Activated CD8-positive, alpha-beta memory T cell treated with anti-CD3 and anti-CD28 coated beads, Interleukin-2, amount 50 U/mL, for 1 hour (primary cell): Measurements from ENCODE around the gene NEUROD1.

Experiments used
- DNase-seq: peaks from one replicate; pipeline ENCODE4 v3.0.0-alpha.2; 2020; ENCODE audit errors: extremely low read depth

NEUROD1 gene

GRCh38 chr2:181680937-181681811 lies 857 bp upstream of the NEUROD1 start:
- DNase-seq, result no peak

GRCh38 chr2:181679544-181679979 lies 755 bp downstream of the NEUROD1 start:
- DNase-seq, result no peak

DNA sequence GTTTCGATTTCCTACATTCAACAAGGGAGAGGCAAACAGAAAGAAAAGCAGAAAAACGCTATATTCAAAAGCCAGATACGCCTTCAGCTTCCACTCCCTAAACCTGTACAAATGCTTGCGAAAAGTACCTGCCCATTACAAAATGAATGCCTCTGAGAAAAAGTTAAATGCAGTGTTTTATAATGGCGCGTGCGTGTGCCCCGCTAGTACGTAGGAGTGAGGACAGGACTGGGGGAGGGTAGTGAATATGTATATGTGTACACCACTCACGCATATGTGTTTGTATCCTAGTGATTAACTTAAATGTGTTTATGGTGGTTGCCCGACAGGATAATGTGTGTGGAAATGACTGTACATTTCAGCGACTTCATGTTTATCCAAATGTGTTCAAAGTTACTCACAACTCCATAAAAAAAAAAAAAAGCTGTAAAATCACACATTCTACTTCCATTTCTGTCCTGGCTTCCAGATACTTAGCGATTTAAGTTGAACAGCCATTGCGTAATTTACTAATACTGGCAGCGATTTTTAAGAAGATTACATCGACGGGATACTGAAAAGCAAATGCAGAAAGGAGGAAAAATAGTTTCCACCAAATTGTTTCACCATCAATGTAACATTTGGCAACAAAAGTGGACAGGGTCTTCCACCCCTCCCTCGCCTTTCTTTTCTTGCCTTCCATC lies 1.3 kb downstream of the NEUROD1 start:
- no peak for DNase-seq

GRCh38 chr2:181677912-181678586 lies 2.3 kb downstream of the NEUROD1 start:
- DNase-seq, result peak; percentile 32

GRCh38 chr2:181675254-181675653 lies 5.1 kb downstream of the NEUROD1 start:
- no peak for DNase-seq

GRCh38 chr2:181674461-181674860 lies 5.9 kb downstream of the NEUROD1 start:
- no peak for DNase-seq

DNA sequence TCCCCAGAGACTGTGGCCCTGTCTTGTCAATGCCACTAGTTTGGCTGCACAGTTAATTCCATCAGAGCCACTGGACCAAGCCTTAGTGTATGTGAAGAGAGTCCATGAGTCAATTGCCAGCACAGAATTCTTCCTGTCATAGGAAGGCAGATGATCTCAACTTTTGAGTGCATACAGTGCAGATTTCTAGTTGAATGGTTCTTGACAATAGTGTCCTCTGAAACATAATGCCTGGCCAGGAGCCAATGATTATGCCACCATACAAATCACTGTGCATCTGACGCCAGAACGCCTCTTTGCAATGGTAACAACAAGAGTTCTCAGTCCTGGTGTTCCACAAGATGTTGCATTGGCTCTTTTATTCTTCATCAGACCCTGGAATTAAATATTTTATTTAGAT lies 7.1 kb downstream of the NEUROD1 start:
- no peak for DNase-seq

DNA sequence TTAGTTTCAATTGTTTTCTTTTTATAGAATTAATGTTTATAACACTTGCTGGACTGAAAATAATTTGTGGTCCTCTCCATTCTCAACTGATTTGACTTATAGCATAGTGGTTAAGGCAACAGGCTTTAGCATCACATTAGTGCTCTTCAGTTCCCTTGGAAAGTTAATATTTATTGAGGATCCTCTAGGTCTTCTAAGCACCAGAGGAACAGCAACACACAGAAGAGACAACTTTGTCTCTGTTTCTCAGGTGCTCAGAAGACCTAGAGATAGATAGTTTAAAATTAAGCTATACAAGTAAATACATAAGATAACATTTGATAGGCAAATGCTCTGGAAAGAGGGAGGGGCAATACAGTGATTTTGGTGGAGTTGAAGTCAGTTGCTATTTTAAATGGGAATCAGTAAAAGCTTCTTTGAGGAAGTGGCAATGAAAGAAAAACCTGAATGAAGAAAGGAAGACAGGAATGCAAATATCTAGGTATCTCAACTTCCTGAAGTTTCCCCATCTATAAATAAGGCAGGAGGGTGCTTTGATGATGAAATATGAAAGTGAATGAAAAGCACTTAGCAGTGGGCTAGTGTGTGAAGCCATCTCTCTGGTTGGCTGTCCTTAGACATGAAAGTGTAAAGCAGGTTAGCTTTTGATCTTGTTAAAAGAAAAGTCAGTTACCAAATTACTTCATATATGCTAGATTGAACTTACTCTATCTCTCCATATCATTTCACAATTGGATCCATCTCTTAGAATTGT lies 7.9 kb downstream of the NEUROD1 start:
- DNase-seq, result no peak

- DNase-seq, result no peak
These were observed 9.7 kb downstream of the NEUROD1 start for GRCh38 chr2:181670632-181671031.

- DNase-seq, result no peak
These were observed 13.1 kb downstream of the NEUROD1 start for GRCh38 chr2:181667234-181667633.

- no peak for DNase-seq
These were observed 18.0 kb downstream of the NEUROD1 start for GRCh38 chr2:181662287-181662686.

- DNase-seq, result no peak
These were observed 20.1 kb downstream of the NEUROD1 start for GRCh38 chr2:181660181-181660580.

- DNase-seq, result no peak
These were observed 21.9 kb downstream of the NEUROD1 start for GRCh38 chr2:181658444-181658843.

DNA sequence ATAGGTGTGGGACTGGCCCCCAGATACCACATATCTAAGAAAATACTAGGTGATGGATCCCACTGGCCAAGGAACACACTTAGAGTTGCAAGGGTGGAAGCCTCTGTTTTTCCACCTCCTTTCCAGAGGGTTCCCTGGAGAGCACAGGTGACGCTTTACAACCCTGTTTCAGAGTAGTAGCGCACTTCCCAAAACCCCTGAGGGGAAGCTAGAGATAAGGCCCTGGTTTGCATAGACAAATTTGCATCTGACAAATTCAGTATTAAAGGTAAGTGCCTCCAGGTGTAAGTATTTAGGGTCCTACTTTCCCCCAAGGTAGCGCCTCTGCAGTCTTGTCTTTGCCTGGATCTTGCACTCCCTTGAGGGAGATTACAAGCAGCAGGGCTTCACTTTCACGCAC lies 22.9 kb downstream of the NEUROD1 start:
- DNase-seq, result no peak

- no peak for DNase-seq
These were observed 23.6 kb downstream of the NEUROD1 start, which contains the start of gene CERKL for GRCh38 chr2:181656450-181657291. Gene CERKL (minus strand): TSS chr2:181657105. CDS start chr2:181657006, 99 bp downstream.

- no peak for DNase-seq
These were observed 24.8 kb downstream of the NEUROD1 start for GRCh38 chr2:181655519-181655918.

DNA sequence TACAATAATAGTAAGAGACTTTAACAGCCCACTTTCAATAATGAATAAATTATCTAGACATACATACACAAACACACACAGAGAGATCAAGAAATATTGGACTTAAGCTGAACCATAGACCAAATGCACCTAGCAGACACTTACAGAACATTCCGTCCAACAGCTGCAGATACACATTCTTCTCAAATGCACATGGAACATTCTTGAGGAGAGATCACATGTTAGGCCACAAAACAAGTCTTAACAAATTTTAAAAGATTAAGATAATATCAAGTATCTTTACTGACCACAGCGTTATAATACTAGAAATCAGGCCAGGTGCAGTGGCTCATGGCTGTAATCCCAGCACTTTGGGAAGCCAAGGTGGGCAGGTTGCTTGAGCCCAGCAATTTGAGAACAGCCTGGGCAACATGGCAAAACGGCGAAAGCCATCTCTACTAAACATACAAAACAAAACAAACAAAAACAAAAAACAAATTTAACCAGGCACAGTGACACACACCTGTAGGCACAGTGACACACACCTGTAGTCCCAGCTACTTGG lies 30.8 kb downstream of the NEUROD1 start:
- no peak for DNase-seq

- no peak for DNase-seq
These were observed 31.7 kb downstream of the NEUROD1 start for GRCh38 chr2:181648478-181649155.

DNA sequence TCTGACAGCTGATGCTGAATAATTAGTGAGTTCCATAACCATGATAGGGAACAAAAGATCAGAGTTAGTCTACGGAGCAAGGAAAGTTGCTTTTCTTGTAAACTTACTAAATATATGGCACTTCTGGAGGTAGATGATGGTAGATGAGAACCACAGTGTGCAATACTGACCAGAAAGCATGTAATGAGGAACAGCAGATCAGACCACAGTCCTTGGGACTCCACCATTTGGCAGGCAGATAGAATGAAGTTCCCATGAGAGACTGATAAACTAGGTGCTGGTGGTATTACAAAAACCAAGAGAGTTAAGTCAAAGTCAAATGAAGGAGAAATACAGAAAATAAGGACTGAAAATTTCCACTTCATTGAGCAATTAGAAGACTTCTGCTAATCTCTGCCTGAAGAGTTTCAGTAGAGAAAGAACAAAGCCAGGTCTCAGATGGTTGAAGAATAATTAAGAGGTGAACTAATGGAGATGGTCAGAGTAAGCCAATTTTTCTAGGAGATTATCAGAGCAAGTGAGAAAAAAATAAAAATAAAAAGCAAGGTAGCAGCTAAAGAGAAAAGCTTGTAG lies 33.8 kb downstream of the NEUROD1 start:
- no peak for DNase-seq

GRCh38 chr2:181643151-181643550 lies 37.2 kb downstream of the NEUROD1 start:
- DNase-seq, result no peak
